PC-3 (cell line): Measurements from ENCODE around the gene ST8SIA4.

Experiments
- CTCF ChIP-seq: fragments of 300-600 bp; sonication (generic); conservative IDR thresholded peaks from 2 replicates; pipeline ENCODE4 v1.5.1; 2017; ENCODE audit warnings: antibody characterized with exemption, low read depth, mild to moderate bottlenecking, low read length
- EZH2 ChIP-seq: fragments of 300-600 bp; sonication (generic); IDR thresholded peaks from one replicate; pipeline ENCODE4 v1.6.1; 2017; ENCODE audit warnings: antibody characterized with exemption, mild to moderate bottlenecking, low read length; ENCODE audit not compliant: unreplicated experiment

GRCh38 chr5:100762108-100762507 lies 141.0 kb downstream of the ST8SIA4 start:
- no peak for TF ChIP-seq CTCF
- no peak for TF ChIP-seq EZH2
